GM19193 (cell line): Measurements from ENCODE around the gene APP.

ENCODE experiments used
- POLR2A ChIP-seq: IDR thresholded peaks from 4 replicates; pipeline ENCODE4 v1.6.1; 2011; ENCODE audit not compliant: insufficient read depth, insufficient read length; ENCODE audit errors: extremely low read depth

Gene APP

GRCh38 chr21:25952306-25952705 lies 218.3 kb downstream of the APP start:
- TF ChIP-seq POLR2A = no peak

- no peak for TF ChIP-seq POLR2A
Observed at GRCh38 chr21:25949701-25950100, 220.9 kb downstream of the APP start.

- TF ChIP-seq POLR2A = no peak
Observed at GRCh38 chr21:25944672-25945213, 225.8 kb downstream of the APP start.

- TF ChIP-seq POLR2A = no peak
Observed at GRCh38 chr21:25944082-25944481, 226.5 kb downstream of the APP start.

DNA sequence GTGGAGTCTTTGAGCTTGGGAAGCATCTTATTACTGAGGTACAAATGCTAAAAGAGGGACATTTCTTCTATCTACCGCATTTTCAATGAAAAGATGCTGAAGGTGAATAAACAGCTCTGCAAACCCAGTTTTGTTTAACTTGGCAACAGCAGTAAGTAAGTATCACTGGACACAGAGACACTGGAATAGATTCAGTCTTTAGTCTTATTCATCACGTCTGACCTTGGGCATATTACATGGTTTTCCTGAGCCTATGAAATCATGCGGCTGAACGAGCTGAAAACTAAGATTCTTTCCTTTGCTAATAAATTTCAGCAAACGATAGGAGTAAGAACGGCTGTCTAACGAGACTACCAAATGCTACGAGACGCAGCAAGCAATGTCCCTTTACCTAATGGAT lies 228.4 kb downstream of the APP start:
- no peak for TF ChIP-seq POLR2A

GRCh38 chr21:25939396-25939761 lies 231.2 kb downstream of the APP start:
- no peak for TF ChIP-seq POLR2A

DNA sequence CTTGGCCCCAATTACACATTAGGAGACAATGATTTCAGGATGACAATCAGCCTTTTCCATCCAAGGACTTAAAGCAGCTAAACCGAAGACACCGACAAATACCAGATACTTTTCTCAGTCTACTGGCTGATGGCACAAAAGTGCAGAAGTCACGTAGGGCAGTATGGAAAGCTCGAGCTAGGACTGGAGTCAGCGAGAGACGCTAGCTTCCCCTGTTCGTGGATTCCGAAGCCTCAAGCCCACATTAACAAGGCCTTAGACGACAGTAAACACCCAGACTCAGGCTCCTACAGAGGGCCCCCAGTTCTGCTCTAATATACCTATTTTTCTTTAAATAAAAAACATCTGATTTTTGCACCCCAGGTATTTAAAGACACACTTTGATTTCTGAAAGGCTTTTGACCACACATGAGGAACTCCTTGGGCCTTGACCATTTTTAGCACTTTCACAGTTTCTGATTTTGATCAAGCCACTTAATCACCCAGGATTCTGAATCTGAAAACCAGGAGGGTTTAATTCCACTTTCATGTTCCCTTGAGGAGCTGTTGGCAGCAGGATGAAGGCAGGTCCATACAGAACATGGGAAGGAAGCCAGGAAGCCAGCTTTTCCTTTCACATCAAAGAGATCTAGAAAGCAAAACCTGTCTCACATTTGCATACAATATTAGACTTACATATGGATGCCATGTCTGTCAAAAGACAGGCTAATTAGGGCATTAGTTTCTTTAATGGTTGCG lies 231.7 kb downstream of the APP start:
- TF ChIP-seq POLR2A = no peak

DNA sequence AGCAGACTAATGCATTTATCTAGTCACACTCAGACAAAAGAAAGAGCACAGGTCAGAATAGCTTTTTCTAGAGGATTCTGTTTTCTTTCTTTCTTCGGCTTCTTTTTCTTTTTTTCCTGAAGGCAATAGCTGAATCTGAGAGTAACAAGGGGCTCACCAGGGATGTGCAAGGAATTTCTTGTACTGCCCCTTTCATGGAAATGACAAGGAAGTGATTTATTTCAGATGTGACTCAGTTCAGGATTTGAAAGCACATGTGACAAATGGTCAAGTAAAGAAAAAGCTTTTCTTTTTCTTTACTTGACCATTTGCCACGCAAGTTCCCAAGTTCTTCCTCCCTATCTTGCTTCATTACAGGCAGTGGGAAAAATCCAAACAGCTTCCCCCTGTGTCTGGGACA lies 233.8 kb downstream of the APP start:
- TF ChIP-seq POLR2A = no peak

GRCh38 chr21:25934771-25935224 lies 235.8 kb downstream of the APP start:
- TF ChIP-seq POLR2A = no peak

- TF ChIP-seq POLR2A = no peak
Observed at GRCh38 chr21:25934130-25934529, 236.4 kb downstream of the APP start.

GRCh38 chr21:25931765-25932164 lies 238.8 kb downstream of the APP start:
- TF ChIP-seq POLR2A = no peak

DNA sequence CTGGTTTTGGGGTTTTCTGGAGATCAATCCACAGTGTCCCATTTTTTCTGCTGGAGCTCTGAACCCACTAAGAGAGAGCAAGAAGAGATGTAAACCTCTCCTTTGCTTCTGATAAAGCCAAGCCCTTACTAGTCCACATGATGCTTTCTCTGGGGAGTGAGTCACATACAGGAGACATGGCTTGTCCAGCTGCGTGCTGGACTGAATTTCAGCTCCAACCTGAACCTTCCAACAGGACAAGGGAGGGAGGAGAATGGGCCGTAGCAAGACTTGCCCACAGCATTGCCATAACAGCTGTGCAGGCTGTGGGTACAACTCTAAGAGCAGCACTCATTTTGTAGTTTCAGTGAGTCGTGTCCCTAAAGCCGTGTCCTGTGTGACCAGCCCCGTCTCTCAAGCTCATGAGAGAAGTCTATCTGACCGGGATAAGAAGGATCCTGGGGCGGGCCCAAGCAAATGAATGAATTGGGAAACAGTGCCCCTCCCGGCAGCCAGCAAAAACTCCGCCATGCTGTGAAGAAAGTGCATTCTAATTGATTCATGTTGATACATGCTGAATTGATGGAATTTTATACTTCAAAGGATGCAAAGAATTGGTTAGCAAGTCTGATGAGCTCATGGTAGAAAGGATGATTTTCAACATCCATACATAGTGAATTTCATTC lies 240.6 kb downstream of the APP start:
- no peak for TF ChIP-seq POLR2A

GRCh38 chr21:25927195-25927880 lies 243.2 kb downstream of the APP start:
- TF ChIP-seq POLR2A = no peak

GRCh38 chr21:25925936-25926335 lies 244.6 kb downstream of the APP start:
- TF ChIP-seq POLR2A = no peak

- no peak for TF ChIP-seq POLR2A
Observed at GRCh38 chr21:25925064-25925800, 245.3 kb downstream of the APP start.
